Measurements from ENCODE around the gene SEMA3G. TPM values are rescaled to one million over a fixed set of nuclear protein-coding genes. Genes with fewer than 3 reads are reported as not detected.
A peak's percentile ranks its signal among the peaks of the same experiment; 100 is the strongest.

Gene SEMA3G
- total and polyA plus RNA-seq, 7 experiments from 2014 or later, result 0.10 to 0.24 TPM; not detected in 5

DNA sequence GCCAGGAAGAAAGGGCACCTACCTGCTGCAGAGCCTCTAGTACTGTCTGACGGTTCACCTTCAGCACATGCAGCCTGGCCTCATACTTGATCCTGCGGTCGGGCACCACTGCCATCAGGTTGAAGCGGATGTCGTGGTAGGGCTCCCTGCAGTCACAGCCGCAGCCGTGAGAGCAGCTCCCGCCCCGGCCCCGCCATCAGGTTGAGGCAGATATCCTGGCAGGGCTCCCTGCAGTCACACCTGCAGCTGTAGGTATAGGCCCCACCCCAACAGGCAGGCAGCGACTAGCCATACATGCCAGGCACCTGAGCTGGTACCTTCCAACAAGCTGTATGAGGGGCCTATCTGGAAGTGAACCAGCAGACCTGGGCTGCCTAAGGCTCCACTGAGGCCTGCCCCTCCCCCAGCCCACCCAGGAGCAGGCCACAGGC is 38.7 kb downstream of the SEMA3G start:
- H3K27me3 ChIP-seq (ENCODE audit: control insufficient read depth in 2 of 2, insufficient read depth in 2 of 2, low read length in 2 of 2), result no peaks in the 10 kb centered on the region
- no peak overlapping the region for H3K4me3 ChIP-seq (ENCODE audit: low read length)
- H3K9me3 ChIP-seq (ENCODE audit: control insufficient read depth in 2 of 3, low read length in 3 of 3), result no peaks in the 10 kb centered on the region
- Mint-ChIP-seq H3K4me3 (no peak overlapping the region), H3K36me3 (peaks cover 0 to 36% (median 17%) of the 10 kb centered on the region in 5 donors), H3K27me3 (peaks cover 0 to 1% (median 0%) of the 10 kb centered on the region in 5 donors), H3K27ac (no peak overlapping the region), H3K9me3 (no peaks in the 10 kb centered on the region), H3K4me1 (peaks cover 18 to 26% (median 25%) of the 10 kb centered on the region in 7 donors)
- no peak overlapping the region for H3K27ac ChIP-seq (ENCODE audit: low read depth, low read length)
- H3K4me1 ChIP-seq (ENCODE audit: control insufficient read depth in 2 of 2, insufficient read depth in 2 of 2, low read length in 2 of 2), result peaks cover 16 to 23% of the 10 kb centered on the region in 2 donors
- CTCF ChIA-PET, result interaction anchor here (0.6 kb wide), 1 partner anchor 41 kb away, joined by 3 read pairs; no protein-coding TSS in a partner anchor
- intact Hi-C loops (cut with micrococcal nuclease), result no loop called here
- ATAC-seq (no peak), DNase-seq (no peak)
- POLR2A ChIA-PET, result interaction anchor here (0.5 to 1.0 kb wide), 4 partner anchors 46 to 474 kb away, joined by 3 to 5 read pairs (median 4); partner anchors contain the start of gene NISCH
- peaks cover 0 to 72% (median 23%) of the 10 kb centered on the region in 3 experiments for H3K36me3 ChIP-seq (ENCODE audit: control insufficient read depth in 2 of 3, insufficient read depth in 3 of 3, low read length in 3 of 3)

DNA sequence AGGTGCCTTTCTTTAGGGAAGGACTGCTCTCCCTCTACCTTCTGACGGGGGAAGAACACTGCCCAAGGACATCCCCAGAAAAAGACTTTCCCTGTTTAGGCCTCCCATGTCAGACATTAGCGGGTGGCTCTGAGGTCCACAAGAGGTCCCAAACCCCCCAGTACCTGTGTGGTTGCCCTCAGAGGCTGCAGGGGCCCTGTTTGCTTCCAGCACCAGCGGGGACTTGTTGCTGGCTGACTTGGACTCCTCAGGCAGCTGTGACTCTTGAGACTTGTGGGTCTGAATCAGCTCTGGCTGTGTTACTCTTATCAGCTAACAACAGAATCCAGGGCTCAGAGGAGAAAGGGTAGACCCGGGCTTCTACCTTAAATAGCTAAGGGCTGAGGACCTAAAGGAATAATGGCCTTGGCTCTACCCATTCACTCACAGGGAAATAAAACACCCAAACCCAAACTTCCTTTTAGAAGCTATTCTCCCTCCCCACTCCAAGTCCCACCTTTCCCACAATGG is 39.2 kb downstream of the SEMA3G start:
- Histone ChIP-seq H3K9me3 (ENCODE audit: control insufficient read depth in 2 of 3, low read length in 3 of 3) (no peaks in the 10 kb centered on the region), H3K27me3 (ENCODE audit: control insufficient read depth in 2 of 2, insufficient read depth in 2 of 2, low read length in 2 of 2) (no peaks in the 10 kb centered on the region), H3K4me3 (ENCODE audit: low read length) (no peak overlapping the region), H3K4me1 (ENCODE audit: control insufficient read depth in 2 of 2, insufficient read depth in 2 of 2, low read length in 2 of 2) (peaks cover 14 to 17% of the 10 kb centered on the region in 2 donors), H3K36me3 (ENCODE audit: control insufficient read depth in 2 of 3, insufficient read depth in 3 of 3, low read length in 3 of 3) (peaks cover 0 to 77% (median 23%) of the 10 kb centered on the region in 3 experiments), H3K27ac (ENCODE audit: low read depth, low read length) (no peak overlapping the region)
- ChIA-PET CTCF (interaction anchor here (0.6 kb wide), 1 partner anchor 42 kb away, joined by 3 read pairs; no protein-coding TSS in a partner anchor), POLR2A (interaction anchor here (0.5 to 1.1 kb wide), 4 partner anchors 42 to 473 kb away, joined by 3 to 5 read pairs (median 4); partner anchors contain the start of gene NISCH)
- Mint-ChIP-seq H3K27me3 (peaks cover 0 to 1% (median 0%) of the 10 kb centered on the region in 5 donors), H3K9me3 (no peaks in the 10 kb centered on the region), H3K27ac (peak overlapping the region in 3 of 9 donors; percentile 22 to 68 (median 62)), H3K4me1 (peaks cover 14 to 22% (median 21%) of the 10 kb centered on the region in 7 donors), H3K36me3 (peaks cover 0 to 36% (median 17%) of the 10 kb centered on the region in 5 donors), H3K4me3 (peak overlapping the region in 1 of 10 donors; percentile 25)
- intact Hi-C loops (cut with micrococcal nuclease), result no loop called here
- ATAC-seq (no peak), DNase-seq (no peak)

- Histone ChIP-seq H3K4me3 (ENCODE audit: low read length) (no peak overlapping the region), H3K4me1 (ENCODE audit: control insufficient read depth in 2 of 2, insufficient read depth in 2 of 2, low read length in 2 of 2) (peaks cover 14 to 16% of the 10 kb centered on the region in 2 donors), H3K27me3 (ENCODE audit: control insufficient read depth in 2 of 2, insufficient read depth in 2 of 2, low read length in 2 of 2) (no peaks in the 10 kb centered on the region), H3K9me3 (ENCODE audit: control insufficient read depth in 2 of 3, low read length in 3 of 3) (no peaks in the 10 kb centered on the region), H3K27ac (ENCODE audit: low read depth, low read length) (no peak overlapping the region), H3K36me3 (ENCODE audit: control insufficient read depth in 2 of 3, insufficient read depth in 3 of 3, low read length in 3 of 3) (peaks cover 0 to 80% (median 23%) of the 10 kb centered on the region in 3 experiments)
- Mint-ChIP-seq H3K36me3 (peaks cover 0 to 36% (median 19%) of the 10 kb centered on the region in 5 donors), H3K27ac (peak overlapping the region in 2 of 9 donors; percentile 36 to 55), H3K4me3 (peak overlapping the region in 1 of 10 donors; percentile 41), H3K9me3 (no peaks in the 10 kb centered on the region), H3K27me3 (peaks cover 0 to 1% (median 0%) of the 10 kb centered on the region in 5 donors), H3K4me1 (peaks cover 14 to 22% (median 21%) of the 10 kb centered on the region in 7 donors)
- intact Hi-C loops (cut with micrococcal nuclease), result no loop called here
- ChIA-PET CTCF (no interaction called here), POLR2A (interaction anchor here (0.6 to 1.1 kb wide), 2 partner anchors 43 to 332 kb away, joined by 3 read pairs; no protein-coding TSS in a partner anchor)
- DNase-seq, result no peak
- ATAC-seq, result no peak
Measured at GRCh38 chr3:52405066-52405465, 39.8 kb downstream of the SEMA3G start.

- CTCF ChIA-PET, result no interaction called here
- Mint-ChIP-seq H3K27me3 (no peaks in the 10 kb centered on the region), H3K4me1 (peaks cover 14 to 22% (median 21%) of the 10 kb centered on the region in 7 donors), H3K9me3 (no peaks in the 10 kb centered on the region), H3K36me3 (peaks cover 0 to 36% (median 19%) of the 10 kb centered on the region in 5 donors), H3K4me3 (no peak overlapping the region), H3K27ac (peak overlapping the region in 1 of 9 donors; percentile 67)
- H3K27ac ChIP-seq (ENCODE audit: low read depth, low read length), result no peak overlapping the region
- no peak overlapping the region for H3K4me3 ChIP-seq (ENCODE audit: low read length)
- no peaks in the 10 kb centered on the region for H3K27me3 ChIP-seq (ENCODE audit: control insufficient read depth in 2 of 2, insufficient read depth in 2 of 2, low read length in 2 of 2)
- POLR2A ChIA-PET, result interaction anchor here (0.6 kb wide), 1 partner anchor 332 kb away, joined by 3 read pairs; no protein-coding TSS in a partner anchor
- H3K9me3 ChIP-seq (ENCODE audit: control insufficient read depth in 2 of 3, low read length in 3 of 3), result no peaks in the 10 kb centered on the region
- ATAC-seq (no peak), DNase-seq (no peak)
- intact Hi-C loops (cut with micrococcal nuclease), result no loop called here
- H3K4me1 ChIP-seq (ENCODE audit: control insufficient read depth in 2 of 2, insufficient read depth in 2 of 2, low read length in 2 of 2), result peaks cover 13 to 14% of the 10 kb centered on the region in 2 donors
- H3K36me3 ChIP-seq (ENCODE audit: control insufficient read depth in 2 of 3, insufficient read depth in 3 of 3, low read length in 3 of 3), result peaks cover 0 to 80% (median 23%) of the 10 kb centered on the region in 3 experiments
Measured at GRCh38 chr3:52404391-52404790, 40.5 kb downstream of the SEMA3G start.

DNA sequence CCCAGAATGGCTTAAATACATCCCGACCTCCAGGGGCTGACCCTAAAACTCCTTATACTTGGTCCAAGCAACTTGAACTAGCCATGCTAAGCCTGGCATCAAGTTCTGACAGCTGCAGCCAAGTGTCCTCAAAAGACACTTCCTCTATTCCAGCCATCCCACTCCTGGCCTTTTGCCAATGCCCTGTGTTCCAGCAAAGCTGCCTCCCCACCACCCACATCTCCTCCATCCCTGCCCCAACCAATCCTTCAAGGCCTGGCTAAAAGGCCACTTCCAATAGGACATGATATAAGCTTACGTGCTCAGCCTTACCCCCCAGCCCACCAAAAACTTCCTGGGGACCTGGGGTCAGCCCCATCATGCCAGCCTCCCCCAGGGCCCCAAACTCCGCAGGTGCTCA is 40.9 kb downstream of the SEMA3G start:
- no peak for DNase-seq
- no peaks in the 10 kb centered on the region for H3K9me3 Mint-ChIP-seq
- H3K9me3 ChIP-seq (ENCODE audit: control insufficient read depth in 2 of 3, low read length in 3 of 3), result no peaks in the 10 kb centered on the region
- CTCF ChIA-PET, result no interaction called here
- H3K36me3 ChIP-seq (ENCODE audit: control insufficient read depth in 2 of 3, insufficient read depth in 3 of 3, low read length in 3 of 3), result peaks cover 0 to 84% (median 23%) of the 10 kb centered on the region in 3 experiments
- ATAC-seq, result no peak
- peaks cover 9 to 10% of the 10 kb centered on the region in 2 donors for H3K4me1 ChIP-seq (ENCODE audit: control insufficient read depth in 2 of 2, insufficient read depth in 2 of 2, low read length in 2 of 2)
- peak overlapping the region in 1 of 9 donors; percentile 67 for H3K27ac Mint-ChIP-seq
- peaks cover 0 to 36% (median 19%) of the 10 kb centered on the region in 5 donors for H3K36me3 Mint-ChIP-seq
- intact Hi-C loops (cut with micrococcal nuclease), result no loop called here
- no peaks in the 10 kb centered on the region for H3K27me3 ChIP-seq (ENCODE audit: control insufficient read depth in 2 of 2, insufficient read depth in 2 of 2, low read length in 2 of 2)
- H3K27me3 Mint-ChIP-seq, result no peaks in the 10 kb centered on the region
- no peak overlapping the region for H3K4me3 Mint-ChIP-seq
- no peak overlapping the region for H3K27ac ChIP-seq (ENCODE audit: low read depth, low read length)
- H3K4me1 Mint-ChIP-seq, result peaks cover 11 to 18% (median 17%) of the 10 kb centered on the region in 7 donors
- H3K4me3 ChIP-seq (ENCODE audit: low read length), result no peak overlapping the region
- POLR2A ChIA-PET, result no interaction called here

DNA sequence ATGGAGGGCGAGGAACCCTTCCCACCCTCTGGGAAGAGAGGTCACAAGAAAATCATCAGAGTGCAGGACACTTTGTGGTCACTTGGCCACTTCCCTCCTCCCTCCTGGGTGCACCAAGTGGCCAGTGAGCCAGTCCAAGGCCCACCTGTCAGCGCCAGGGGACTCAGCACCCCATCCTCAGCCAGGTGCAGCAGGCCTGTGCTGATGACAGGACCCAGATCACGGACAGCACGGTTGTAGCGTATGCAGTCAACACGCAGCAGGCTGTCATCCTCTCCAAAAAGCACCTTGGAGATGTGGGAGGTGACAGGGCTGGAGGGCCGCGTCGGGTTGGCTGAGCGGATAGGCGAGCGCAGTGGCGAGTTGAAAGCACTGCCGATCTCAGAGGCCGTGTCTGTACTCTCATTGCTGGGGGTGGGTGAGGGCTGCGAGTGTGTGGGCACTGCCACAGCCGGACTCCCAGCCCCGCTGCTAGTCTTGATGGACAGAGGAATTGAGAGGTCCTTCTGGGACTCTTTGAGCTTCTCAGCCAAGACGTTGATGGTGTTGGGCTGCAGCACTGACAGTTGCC is 41.5 kb downstream of the SEMA3G start:
- peaks cover 3 to 4% of the 10 kb centered on the region in 2 donors for H3K4me1 ChIP-seq (ENCODE audit: control insufficient read depth in 2 of 2, insufficient read depth in 2 of 2, low read length in 2 of 2)
- ChIA-PET POLR2A (no interaction called here), CTCF (no interaction called here)
- peaks cover 5 to 12% (median 11%) of the 10 kb centered on the region in 7 donors for H3K4me1 Mint-ChIP-seq
- ATAC-seq (no peak), DNase-seq (no peak)
- H3K9me3 ChIP-seq (ENCODE audit: control insufficient read depth in 2 of 3, low read length in 3 of 3), result no peaks in the 10 kb centered on the region
- no peaks in the 10 kb centered on the region for H3K27me3 ChIP-seq (ENCODE audit: control insufficient read depth in 2 of 2, insufficient read depth in 2 of 2, low read length in 2 of 2)
- H3K27ac ChIP-seq (ENCODE audit: low read depth, low read length), result no peak overlapping the region
- no peaks in the 10 kb centered on the region for H3K9me3 Mint-ChIP-seq
- peaks cover 0 to 90% (median 23%) of the 10 kb centered on the region in 3 experiments for H3K36me3 ChIP-seq (ENCODE audit: control insufficient read depth in 2 of 3, insufficient read depth in 3 of 3, low read length in 3 of 3)
- peak overlapping the region in 1 of 9 donors; percentile 67 for H3K27ac Mint-ChIP-seq
- no peak overlapping the region for H3K4me3 Mint-ChIP-seq
- H3K4me3 ChIP-seq (ENCODE audit: low read length), result no peak overlapping the region
- H3K27me3 Mint-ChIP-seq, result no peaks in the 10 kb centered on the region
- H3K36me3 Mint-ChIP-seq, result peaks cover 0 to 36% (median 19%) of the 10 kb centered on the region in 5 donors
- intact Hi-C loops (cut with micrococcal nuclease), result no loop called here
